GM18502 (cell line): Measurements from ENCODE around the gene CYTH3.
"Not testable (repeated sequence)": the region's sequence is repeated elsewhere in the genome, so short reads cannot be mapped to it uniquely, and the experiment has no call there.

Experiments used
- ATAC-seq: cut with Tn5 transposase; IDR thresholded peaks from one replicate; pipeline ENCODE4 v1.9.1; 2021; ENCODE audit warnings: mild to moderate bottlenecking; ENCODE audit not compliant: unreplicated experiment, poor library complexity

Gene CYTH3

GRCh38 chr7:6283391-6284054, 11.1 kb upstream of the CYTH3 start:
- ATAC-seq, result not testable (repeated sequence)

- no peak for ATAC-seq
Observed at GRCh38 chr7:6279937-6280336, 7.5 kb upstream of the CYTH3 start.

GRCh38 chr7:6279341-6279740, 6.9 kb upstream of the CYTH3 start:
- no peak for ATAC-seq

GRCh38 chr7:6278749-6279310, 6.4 kb upstream of the CYTH3 start:
- no peak for ATAC-seq

- ATAC-seq, result no peak
Observed at GRCh38 chr7:6277476-6277875, 5.1 kb upstream of the CYTH3 start.

GRCh38 chr7:6276911-6277408, 4.5 kb upstream of the CYTH3 start:
- no peak for ATAC-seq

GRCh38 chr7:6274743-6275142, 2.3 kb upstream of the CYTH3 start:
- no peak for ATAC-seq

- ATAC-seq, result no peak
Observed at GRCh38 chr7:6273917-6274630, 1.6 kb upstream of the CYTH3 start.

- ATAC-seq, result no peak
Observed at GRCh38 chr7:6273380-6273837, 985 bp upstream of the CYTH3 start.

GRCh38 chr7:6271694-6272440, 557 bp downstream of the CYTH3 start:
- peak; percentile 17 for ATAC-seq

- no peak for ATAC-seq
Observed at GRCh38 chr7:6271060-6271658, 1.3 kb downstream of the CYTH3 start.

GRCh38 chr7:6269527-6269926, 2.9 kb downstream of the CYTH3 start:
- no peak for ATAC-seq

GRCh38 chr7:6268907-6269306, 3.5 kb downstream of the CYTH3 start:
- ATAC-seq, result no peak

- no peak for ATAC-seq
Observed at GRCh38 chr7:6268023-6268900, 4.2 kb downstream of the CYTH3 start.

- no peak for ATAC-seq
Observed at GRCh38 chr7:6266699-6267098, 5.7 kb downstream of the CYTH3 start.

- no peak for ATAC-seq
Observed at GRCh38 chr7:6262221-6262620, 10.2 kb downstream of the CYTH3 start.

GRCh38 chr7:6261699-6262098, 10.7 kb downstream of the CYTH3 start:
- no peak for ATAC-seq

GRCh38 chr7:6260291-6261187, 11.9 kb downstream of the CYTH3 start:
- no peak for ATAC-seq
